GM12878 (cell line): ENCODE results near the gene RTL3. TPM values are rescaled to one million over a fixed set of nuclear protein-coding genes. Genes with fewer than 3 reads are reported as not detected.

Source experiments
- ATAC-seq: fragments of 200-7000 bp; cut with Tn5 transposase; 3 replicates; pipeline ENCODE4 v1.9.1; 2020; ENCODE audit warnings: mild to moderate bottlenecking, moderate library complexity
- BruUV-seq: library from RNA; stranded (reverse); fragments of 400-500 nt; replicated peaks from 2 replicates; lab custom pipeline; 2021; lab: Mats Ljungman, UMichigan
- CTCF ChIA-PET: fragments of 300-600 bp; sonication (Branson Sonifier 250); formaldehyde crosslinking; extraction: SDS; loops from one replicate; lab custom pipeline; 2021; ENCODE audit warnings: inconsistent platforms; lab: Yijun Ruan, JAX
- POLR2A ChIA-PET: fragments of 350-600 bp; formaldehyde crosslinking; extraction: SDS; loops from one replicate; lab custom pipeline; 2021; ENCODE audit warnings: inconsistent platforms; lab: Charles Lee
- RAD21 ChIA-PET: fragments of 300-600 bp; sonication (Branson Sonifier 250); formaldehyde crosslinking; loops from one replicate; lab custom pipeline; 2023; ENCODE audit warnings: antibody characterized with exemption; ENCODE audit not compliant: unreplicated experiment; lab: Charles Lee
- SMC1A ChIA-PET: fragments of 300-600 bp; sonication (Branson Sonifier 250); formaldehyde crosslinking; loops from one replicate; lab custom pipeline; 2023; ENCODE audit not compliant: unreplicated experiment, uncharacterized antibody; lab: Charles Lee
- DNase-seq: peaks from one replicate; pipeline ENCODE4 v3.0.0-alpha.2; 2011; ENCODE audit warnings: low read depth, low spot score
- FAIRE-seq: peaks from 3 replicates; lab custom pipeline; 2011; peaks lifted over from hg19 to GRCh38; lab: Jason Lieb, UNC
- H2AFZ ChIP-seq: 2 replicates; pipeline ENCODE4 v1.6.0; 2011; ENCODE audit warnings: low read depth, low read length, control low read depth; ENCODE audit not compliant: control insufficient read depth
- H3K27ac ChIP-seq: 2 replicates; pipeline ENCODE4 v1.5.1; 2011; ENCODE audit warnings: control low read depth; ENCODE audit not compliant: control insufficient read depth, insufficient read depth
- H3K27me3 ChIP-seq, 2 experiments: replicated peaks in 1 of 2; 2 replicates each; pipeline versions ENCODE4 v1.6.0 to v1.6.1; 2011; ENCODE audit warnings: low read length in 1 of 2; ENCODE audit not compliant: control insufficient read depth in 2 of 2, insufficient read depth in 2 of 2
- H3K36me3 ChIP-seq, 2 experiments: 2 replicates each; pipeline ENCODE4 v1.5.1; 2011; ENCODE audit warnings: low read length in 1 of 2; ENCODE audit not compliant: control insufficient read depth in 2 of 2, insufficient read depth in 2 of 2
- H3K4me1 ChIP-seq: 2 replicates; pipeline ENCODE4 v1.6.1; 2011; ENCODE audit warnings: mild to moderate bottlenecking, low read length, moderate library complexity, mixed read lengths; ENCODE audit not compliant: control insufficient read depth, insufficient read depth
- H3K4me2 ChIP-seq: 2 replicates; pipeline ENCODE4 v1.6.0; 2011; ENCODE audit warnings: control low read depth; ENCODE audit not compliant: control insufficient read depth, insufficient read depth
- H3K4me3 ChIP-seq: fragments of 200-600 bp; sonication (generic); 2 replicates; pipeline ENCODE4 v1.5.1; 2016
- H3K79me2 ChIP-seq: 2 replicates; pipeline ENCODE4 v1.6.0; 2011; ENCODE audit warnings: low read length; ENCODE audit not compliant: control insufficient read depth, insufficient read depth
- H3K9ac ChIP-seq: 2 replicates; pipeline ENCODE4 v1.8.0; 2011; ENCODE audit warnings: low read length, control low read depth, mixed read lengths; ENCODE audit not compliant: control insufficient read depth, insufficient read depth
- H3K9me3 ChIP-seq: replicated peaks from 3 replicates; pipeline ENCODE4 v1.5.1; 2011; ENCODE audit warnings: mild to moderate bottlenecking, low read length; ENCODE audit not compliant: control insufficient read depth, insufficient read depth
- H4K20me1 ChIP-seq: 2 replicates; pipeline ENCODE4 v1.6.0; 2011; ENCODE audit not compliant: control insufficient read depth, insufficient read depth
- ATF7 ChIP-seq: fragments of 450-650 bp; IDR thresholded peaks from 2 replicates; pipeline ENCODE4 v1.6.1; 2016; ENCODE audit warnings: low read depth, mild to moderate bottlenecking
- BACH1 ChIP-seq: fragments of 450-650 bp; IDR thresholded peaks from 2 replicates; pipeline ENCODE4 v1.6.1; 2017; ENCODE audit warnings: mild to moderate bottlenecking, borderline replicate concordance
- BHLHE40 ChIP-seq, 2 experiments: fragments of 450-650 bp in 1 of 2; IDR thresholded peaks; 2 replicates each; pipeline ENCODE4 v1.6.1; 2011 to 2017; ENCODE audit warnings: low read depth in 2 of 2, borderline replicate concordance in 1 of 2, improper control_type of control experiment in 1 of 2, low read length in 1 of 2, mild to moderate bottlenecking in 1 of 2
- CBX3 ChIP-seq: fragments of 200-600 bp; sonication (generic); IDR thresholded peaks from 2 replicates; pipeline ENCODE4 v1.6.1; 2016; ENCODE audit warnings: low read depth, borderline replicate concordance
- EED ChIP-seq: sonication (generic); IDR thresholded peaks from 2 replicates; pipeline ENCODE4 v1.6.1; 2016; ENCODE audit warnings: antibody characterized with exemption, low read depth
- EP300 ChIP-seq, 2 experiments: fragments of 150-350 bp in 1 of 2; IDR thresholded peaks; 2 replicates each; pipeline ENCODE4 v1.6.1; 2011 to 2012; ENCODE audit warnings: low read depth in 2 of 2, low read length in 2 of 2, borderline replicate concordance in 1 of 2, improper control_type of control experiment in 1 of 2, inconsistent platforms in 1 of 2; ENCODE audit not compliant: control insufficient read depth in 1 of 2
- POU2F2 ChIP-seq: IDR thresholded peaks from 3 replicates; pipeline ENCODE4 v1.6.1; 2011; ENCODE audit warnings: low read depth, mild to moderate bottlenecking, low read length, borderline replicate concordance
- RFX5 ChIP-seq: IDR thresholded peaks from 2 replicates; pipeline ENCODE4 v1.6.1; 2011; ENCODE audit warnings: low read depth, low read length, improper control_type of control experiment
- RUNX3 ChIP-seq: IDR thresholded peaks from 2 replicates; pipeline ENCODE4 v1.6.1; 2012; ENCODE audit warnings: low read length, inconsistent platforms
- SP1 ChIP-seq: IDR thresholded peaks from one replicate; pipeline ENCODE4 v1.6.1; 2011; ENCODE audit warnings: low read depth, low read length
- SUZ12 ChIP-seq: fragments of 200-600 bp; sonication (generic); IDR thresholded peaks from one replicate; pipeline ENCODE4 v1.6.1; 2018; ENCODE audit warnings: antibody characterized with exemption, mild to moderate bottlenecking; ENCODE audit not compliant: unreplicated experiment
- WGBS: methylation state at CpG from one replicate; pipeline ENCODE4 v1.1.6; 2016; ENCODE audit warnings: low lambda C conversion rate; ENCODE audit not compliant: insufficient replicate concordance, insufficient coverage; ENCODE audit errors: missing lambda C conversion rate; 5-methylcytosine and 5-hydroxymethylcytosine counted together
- in situ Hi-C: fragments of 300-500 bp; cut with MboI; formaldehyde crosslinking; loops from 9 replicates; pipeline ENCODE4 v1.14.3; 2018; ENCODE audit warnings: mixed read lengths
- intact Hi-C: fragments of 100-400 bp; cut with micrococcal nuclease; formaldehyde crosslinking; loops from one replicate; pipeline ENCODE4 v1.14.2; 2022; ENCODE audit not compliant: unreplicated experiment
- polyA plus RNA-seq, 11 experiments: library from polyadenylated mRNA; depleted of rRNA in 4 of 11; unstranded in 6 of 11; stranded (reverse) in 5 of 11; fragments of >200 nt; fragmentation: Nextera tagmentation in 4 of 11; fragmentation: Illumina TruSeq in 1 of 11; extraction: Ambion mirVana in 4 of 11; extraction: Trizol in 1 of 11; gene quantifications; 1 replicate in 1 of 11; 2 replicates in 10 of 11; pipeline versions ENCODE4 v1.2.1 to v1.2.3, GENCODE V29; 2011 to 2016; ENCODE audit warnings: inconsistent platforms in 2 of 11, missing spikeins in 2 of 11, low read depth in 1 of 11
- total RNA-seq, 4 experiments: library from RNA; depleted of rRNA in 3 of 4; stranded (reverse); fragments of >200 nt in 3 of 4; fragmentation: Illumina TruSeq in 1 of 4; extraction: Trizol in 1 of 4; gene quantifications; 2 replicates each; pipeline versions ENCODE4 v1.2.1 to v1.2.3, GENCODE V29; 2013 to 2021

Gene RTL3
- total and polyA plus RNA-seq, 10 of the 15 experiments (the other 5 are each of a cell fraction or from before 2014, with no cell fraction given), result 0.09 to 1.5 (median 0.27) TPM; not detected in 1

GRCh38 chrX:78643874-78644273 lies 15.3 kb downstream of the RTL3 start:
- no peaks in the 10 kb centered on the region for H3K4me1 ChIP-seq
- ATAC-seq (no peak), DNase-seq (no peak)
- H4K20me1 ChIP-seq, result no peaks in the 10 kb centered on the region
- POLR2A ChIA-PET, result no interaction called here
- H3K4me2 ChIP-seq, result no peak overlapping the region
- intact Hi-C loops, result no loop called here
- no peak overlapping the region for H3K4me3 ChIP-seq
- CTCF ChIA-PET, result no interaction called here
- no peak overlapping the region for H2AFZ ChIP-seq
- H3K9me3 ChIP-seq, result peaks cover 5% of the 10 kb centered on the region; the same call in 2 of the 3 replicates
- H3K9ac ChIP-seq, result no peak overlapping the region
- H3K36me3 ChIP-seq, result no peaks in the 10 kb centered on the region
- WGBS, result 92% methylated on average over 1 of the region's 1 CpG
- BruUV-seq, result no TSS peak
- H3K79me2 ChIP-seq, result no peaks in the 10 kb centered on the region
- SMC1A ChIA-PET, result interaction anchor here (0.8 to 1.5 kb wide), 4 partner anchors 8 to 624 kb away, joined by 3 to 4 read pairs (median 4); partner anchors contain the start of gene RTL3
- RAD21 ChIA-PET, result no interaction called here
- in situ Hi-C loops, result no loop called here
- no peaks in the 10 kb centered on the region for H3K27me3 ChIP-seq
- TF ChIP-seq EP300 (IDR thresholded peaks at IDR 0.05; ENCODE audit: borderline replicate concordance in 1 of 2, control insufficient read depth in 1 of 2, low read depth in 2 of 2, low read length in 2 of 2) (no peak), CBX3 (no peak), EED (no peak), BACH1 (no peak), SP1 (no peak), RFX5 (no peak), BHLHE40 (IDR thresholded peaks at IDR 0.05; ENCODE audit: borderline replicate concordance in 1 of 2, low read depth in 2 of 2, low read length in 1 of 2) (no peak), RUNX3 (no peak), SUZ12 (no peak), POU2F2 (no peak), ATF7 (no peak)
- TF ChIP-seq, all 136 proteins: peak for 0
- H3K27ac ChIP-seq, result no peak overlapping the region
- no peak for FAIRE-seq
